PFSK-1 (cell line): ENCODE measurements around the gene PLXNC1.

Source experiments
- POLR2AphosphoS5 ChIP-seq: IDR thresholded peaks from 2 replicates; pipeline ENCODE4 v1.6.1; 2012; ENCODE audit warnings: low read depth, mild to moderate bottlenecking, control low read depth, low read length, moderate library complexity
- REST ChIP-seq, 2 experiments: IDR thresholded peaks; 2 replicates each; pipeline versions ENCODE4 v1.6.1 to v1.8.0; 2011 to 2012; ENCODE audit warnings: low read depth in 2 of 2, low read length in 2 of 2, control low read depth in 1 of 2, inconsistent platforms in 1 of 2, mild to moderate bottlenecking in 1 of 2, moderate library complexity in 1 of 2; ENCODE audit not compliant: insufficient read depth in 1 of 2
- TAF1 ChIP-seq: IDR thresholded peaks from 2 replicates; pipeline ENCODE4 v1.6.1; 2012; ENCODE audit warnings: low read length, control low read depth, borderline replicate concordance; ENCODE audit not compliant: insufficient read depth

- TF ChIP-seq POLR2AphosphoS5 (no peak), REST (IDR thresholded peaks at IDR 0.05; ENCODE audit: insufficient read depth in 1 of 2, low read depth in 2 of 2, low read length in 2 of 2) (no peak), TAF1 (no peak)
Observed at GRCh38 chr12:94299846-94300245, 151.5 kb downstream of the PLXNC1 start.
